Ureter (tissue), 1 donor: ENCODE data around the gene DZIP1. TPM values are rescaled to one million over a fixed set of nuclear protein-coding genes. Genes with fewer than 3 reads are reported as not detected.

Experiments used
- DNase-seq: peaks from one replicate; pipeline ENCODE4 v3.0.0-alpha.2; 2020; ENCODE audit warnings: low spot score
- total RNA-seq: library from RNA; stranded (reverse); gene quantifications from one replicate; pipeline ENCODE4 v1.2.4, GENCODE V29; 2023
- donor health status: DM: yes; HTN: yes; CAD: no.

Gene DZIP1
- total RNA-seq, 1 donor from 2014 or later, result 17.2 TPM

GRCh38 chr13:95547531-95548167, 96.9 kb downstream of the DZIP1 start:
- DNase-seq, result no peak

DNA sequence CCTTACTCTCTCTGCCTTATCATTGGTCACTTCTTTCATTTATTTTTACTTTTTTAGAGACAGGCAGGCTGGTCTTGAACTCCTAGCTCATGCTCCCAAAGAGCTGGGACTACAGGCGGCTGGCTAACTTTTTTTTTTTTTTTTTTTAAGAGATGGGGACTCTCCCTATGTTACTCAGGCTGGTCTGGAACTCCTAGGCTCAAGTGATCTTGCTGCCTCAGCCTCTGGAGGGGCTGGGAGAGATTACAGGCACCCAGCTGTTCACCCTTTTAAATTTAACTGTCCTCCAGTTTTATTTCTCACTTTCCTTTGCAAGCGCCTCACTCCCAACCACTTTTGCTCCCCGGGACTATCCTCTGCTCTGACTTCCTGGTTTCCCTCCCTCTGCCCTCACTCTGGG, 97.6 kb downstream of the DZIP1 start:
- DNase-seq, result no peak

GRCh38 chr13:95544293-95544692, 100.2 kb downstream of the DZIP1 start:
- no peak for DNase-seq

GRCh38 chr13:95541911-95542474, 102.5 kb downstream of the DZIP1 start:
- no peak for DNase-seq

GRCh38 chr13:95541308-95541707, 103.2 kb downstream of the DZIP1 start:
- DNase-seq, result no peak

DNA sequence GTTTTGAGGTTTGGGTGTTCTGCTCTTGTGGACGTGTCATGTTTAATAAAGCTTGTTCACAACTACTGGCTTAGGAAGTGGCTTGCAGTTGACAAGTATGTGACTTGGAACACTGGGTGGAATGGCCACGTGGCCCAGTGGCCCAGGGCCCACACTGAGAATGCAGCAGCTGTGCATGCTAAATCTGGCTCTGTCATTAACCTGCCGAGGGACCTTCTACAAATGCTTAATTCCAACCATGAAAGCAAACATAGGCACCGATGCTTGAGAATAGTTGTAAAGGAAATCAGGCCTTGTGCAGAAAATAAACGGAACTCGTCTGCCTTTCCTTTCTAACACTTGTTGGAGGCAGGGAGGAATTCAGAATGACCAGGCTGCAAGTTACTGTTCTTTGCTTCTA, 103.6 kb downstream of the DZIP1 start:
- DNase-seq, result no peak

GRCh38 chr13:95536632-95537241, 107.8 kb downstream of the DZIP1 start:
- DNase-seq, result no peak

DNA sequence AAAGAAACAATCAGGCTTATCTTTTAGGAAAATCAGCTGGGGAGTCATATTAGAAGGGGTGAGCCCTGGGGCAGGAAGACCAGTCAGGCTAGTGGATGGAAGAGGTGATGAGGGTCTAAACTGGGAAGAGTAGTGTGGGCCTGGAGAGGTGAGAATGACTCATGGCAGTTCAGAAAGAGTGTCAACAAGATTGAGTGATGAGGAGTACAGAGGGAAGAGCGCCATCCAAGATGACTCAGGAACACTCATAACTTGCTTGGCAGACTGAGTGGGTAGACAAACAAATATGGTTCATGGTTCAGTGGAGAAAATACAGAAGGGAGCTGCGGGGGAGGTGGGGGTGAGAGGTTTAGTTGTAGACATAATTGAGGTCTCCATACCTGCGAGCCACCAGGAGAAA, 109.3 kb downstream of the DZIP1 start:
- no peak for DNase-seq

- DNase-seq, result no peak
Observed at GRCh38 chr13:95533545-95534160, 110.9 kb downstream of the DZIP1 start.

DNA sequence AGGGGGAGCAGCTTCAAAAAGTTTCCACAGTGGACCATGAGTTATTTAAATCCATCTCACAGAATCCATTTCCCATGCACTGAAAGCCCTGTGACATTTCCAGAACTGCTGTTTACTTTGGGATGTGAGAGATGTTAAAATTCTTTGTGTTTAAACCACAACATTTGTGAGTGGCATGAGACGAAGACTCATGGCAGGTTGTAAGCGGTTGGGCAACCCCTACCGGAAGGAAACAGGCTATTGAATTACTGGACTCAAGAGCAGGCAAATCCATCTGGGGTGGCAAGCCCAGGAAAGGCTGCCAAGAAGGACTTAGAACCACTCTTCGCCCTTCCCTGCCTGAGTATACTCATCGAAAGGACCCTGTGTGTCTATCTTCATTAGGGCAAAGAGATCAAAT, 114.3 kb downstream of the DZIP1 start:
- DNase-seq, result no peak

Other genes with a start within 250 kb of the DZIP1 start
- gene CLDN10, start 92.0 kb downstream of the DZIP1 start, total RNA-seq, result not detected
- gene DNAJC3, start 32.4 kb upstream of the DZIP1 start, total RNA-seq, result 56.5 TPM